RWPE1 (cell line): ENCODE results near the gene PHLDB3.
"Not testable (repeated sequence)": the region's sequence is repeated elsewhere in the genome, so short reads cannot be mapped to it uniquely, and the experiment has no call there.

Experiments
- CTCF ChIA-PET: fragments of 350-600 bp; sonication (Branson Sonifier 250); formaldehyde crosslinking; extraction: SDS; loops from one replicate; lab custom pipeline; 2021; lab: Yijun Ruan, JAX
- POLR2A ChIA-PET: fragments of 400-600 bp; formaldehyde crosslinking; extraction: SDS; loops from one replicate; lab custom pipeline; 2020; ENCODE audit warnings: antibody characterized with exemption; ENCODE audit not compliant: low non-redundant PET; lab: Yijun Ruan, JAX
- DNase-seq: peaks from one replicate; pipeline ENCODE4 v3.0.0; 2012; ENCODE audit warnings: low spot score
- H3K27ac ChIP-seq: fragments of 450-650 bp; 2 replicates; pipeline ENCODE4 v1.5.1; 2017
- TF ChIP-seq, protein P1 (sequence below): fragments of 450-650 bp; conservative IDR thresholded peaks from 2 replicates; pipeline ENCODE4 v1.5.1; 2017; ENCODE audit warnings: low read depth, mild to moderate bottlenecking

The PHLDB3 gene

DNA sequence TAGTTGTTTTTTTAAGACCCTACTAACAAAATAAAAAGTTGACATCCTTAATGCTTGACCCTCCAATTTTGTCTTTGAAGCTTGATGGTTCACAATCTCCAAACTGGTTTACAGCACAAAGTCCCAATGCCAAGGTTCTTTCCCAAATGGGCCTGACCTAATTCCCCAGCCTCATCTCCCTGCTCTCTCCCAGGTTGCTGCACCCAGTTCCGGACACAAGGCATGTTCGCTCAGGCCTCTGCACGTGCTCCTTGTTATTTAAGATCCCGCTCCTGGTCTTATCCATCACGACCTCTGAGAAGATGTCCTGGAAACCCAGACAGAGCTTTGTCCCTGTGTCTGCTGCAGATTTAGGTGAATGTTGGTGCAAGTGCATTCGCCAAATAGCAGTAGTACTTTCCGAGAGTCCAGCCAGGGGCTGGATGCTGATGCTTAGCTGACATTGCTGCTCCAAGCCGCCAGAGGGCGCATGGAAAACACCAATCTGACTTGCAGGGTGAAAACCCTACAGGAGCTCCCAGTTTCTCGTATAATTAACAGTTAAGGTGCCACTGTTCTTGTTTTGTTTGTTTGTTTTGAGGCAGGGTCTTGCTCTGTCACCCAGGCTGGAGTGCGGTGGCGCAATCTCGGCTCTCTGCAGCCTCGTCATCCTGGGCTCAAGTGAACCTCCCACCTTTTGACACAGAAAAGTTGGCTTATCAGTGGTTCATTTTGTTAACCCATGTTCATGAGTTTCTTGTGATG, 57.6 kb downstream of the PHLDB3 start:
- peak; percentile 76 for DNase-seq
- TF ChIP-seq, protein P1, sequence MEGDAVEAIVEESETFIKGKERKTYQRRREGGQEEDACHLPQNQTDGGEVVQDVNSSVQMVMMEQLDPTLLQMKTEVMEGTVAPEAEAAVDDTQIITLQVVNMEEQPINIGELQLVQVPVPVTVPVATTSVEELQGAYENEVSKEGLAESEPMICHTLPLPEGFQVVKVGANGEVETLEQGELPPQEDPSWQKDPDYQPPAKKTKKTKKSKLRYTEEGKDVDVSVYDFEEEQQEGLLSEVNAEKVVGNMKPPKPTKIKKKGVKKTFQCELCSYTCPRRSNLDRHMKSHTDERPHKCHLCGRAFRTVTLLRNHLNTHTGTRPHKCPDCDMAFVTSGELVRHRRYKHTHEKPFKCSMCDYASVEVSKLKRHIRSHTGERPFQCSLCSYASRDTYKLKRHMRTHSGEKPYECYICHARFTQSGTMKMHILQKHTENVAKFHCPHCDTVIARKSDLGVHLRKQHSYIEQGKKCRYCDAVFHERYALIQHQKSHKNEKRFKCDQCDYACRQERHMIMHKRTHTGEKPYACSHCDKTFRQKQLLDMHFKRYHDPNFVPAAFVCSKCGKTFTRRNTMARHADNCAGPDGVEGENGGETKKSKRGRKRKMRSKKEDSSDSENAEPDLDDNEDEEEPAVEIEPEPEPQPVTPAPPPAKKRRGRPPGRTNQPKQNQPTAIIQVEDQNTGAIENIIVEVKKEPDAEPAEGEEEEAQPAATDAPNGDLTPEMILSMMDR, result peak; percentile 90
- ChIA-PET POLR2A (no interaction called here), CTCF (interaction anchor here (0.5 to 6.0 kb wide), 22 partner anchors 8 to 203 kb away, joined by 3 to 63 read pairs (median 4); partner anchors contain the start of gene PHLDB3)
- no peak overlapping the region for H3K27ac ChIP-seq

DNA sequence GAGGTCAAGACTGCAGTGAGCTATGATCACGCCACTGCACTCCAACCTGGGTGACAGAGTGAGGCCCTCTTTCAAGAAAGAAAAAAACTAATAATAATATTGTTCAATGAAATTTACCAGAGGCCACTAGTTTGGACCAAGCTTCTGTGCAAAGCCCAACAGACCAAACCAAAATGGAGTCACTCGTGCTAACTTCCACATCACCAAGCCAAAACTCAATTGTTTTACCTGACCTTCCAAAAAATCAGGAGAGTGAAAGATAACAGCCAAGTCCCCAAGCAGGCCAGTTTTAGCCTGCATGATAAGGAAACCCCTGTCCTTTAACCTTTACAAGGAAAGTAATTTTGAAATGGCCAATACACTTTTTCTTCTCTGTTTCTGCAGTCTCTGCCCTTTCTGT, 59.1 kb downstream of the PHLDB3 start:
- TF ChIP-seq, protein P1, result no peak
- H3K27ac ChIP-seq, result no peak overlapping the region
- CTCF ChIA-PET, result interaction anchor here (0.7 to 6.0 kb wide), 2 partner anchors 13 to 74 kb away, joined by 3 to 63 read pairs; no protein-coding TSS in a partner anchor
- POLR2A ChIA-PET, result no interaction called here
- DNase-seq, result no peak

DNA sequence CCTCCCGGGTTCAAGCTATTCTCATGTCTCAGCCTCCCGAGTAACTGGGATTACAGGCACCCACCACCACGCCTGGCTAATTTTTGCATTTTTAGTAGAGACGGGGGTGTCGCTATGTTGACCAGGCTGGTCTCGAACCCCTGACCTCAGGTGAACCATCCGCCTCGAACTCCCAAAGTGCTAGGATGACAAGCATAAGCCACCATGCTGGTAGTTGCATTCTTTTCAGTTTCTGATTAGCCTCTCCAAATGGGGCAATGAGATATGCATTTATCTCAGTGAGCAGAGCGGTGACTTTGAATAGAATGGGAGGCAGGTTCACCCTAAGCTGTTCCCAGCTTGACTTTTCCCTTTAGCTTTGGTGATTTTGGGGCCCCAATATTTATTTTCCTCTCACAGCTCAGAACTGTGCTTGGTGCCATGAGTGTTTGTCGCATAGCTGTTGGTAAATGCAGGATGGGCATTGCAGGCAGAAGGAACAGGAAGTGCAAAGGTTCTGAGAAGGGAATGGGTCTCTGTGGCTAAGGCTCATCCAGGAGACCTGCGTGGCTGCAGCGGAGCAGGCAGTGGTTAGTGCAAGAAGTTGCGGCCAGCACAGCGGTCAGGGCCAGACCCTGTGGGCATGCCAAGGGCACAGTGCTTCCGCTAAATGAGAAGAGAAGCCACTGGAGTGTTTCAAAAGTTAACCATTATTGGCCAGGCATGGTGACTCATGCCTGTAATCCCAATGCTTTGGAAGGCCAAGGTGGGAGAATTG, 59.8 kb downstream of the PHLDB3 start:
- DNase-seq, result no peak
- TF ChIP-seq, protein P1, result no peak
- ChIA-PET CTCF (interaction anchor here (0.7 to 6.0 kb wide), 2 partner anchors 12 to 75 kb away, joined by 3 to 63 read pairs; no protein-coding TSS in a partner anchor), POLR2A (no interaction called here)
- H3K27ac ChIP-seq, result no peak overlapping the region

DNA sequence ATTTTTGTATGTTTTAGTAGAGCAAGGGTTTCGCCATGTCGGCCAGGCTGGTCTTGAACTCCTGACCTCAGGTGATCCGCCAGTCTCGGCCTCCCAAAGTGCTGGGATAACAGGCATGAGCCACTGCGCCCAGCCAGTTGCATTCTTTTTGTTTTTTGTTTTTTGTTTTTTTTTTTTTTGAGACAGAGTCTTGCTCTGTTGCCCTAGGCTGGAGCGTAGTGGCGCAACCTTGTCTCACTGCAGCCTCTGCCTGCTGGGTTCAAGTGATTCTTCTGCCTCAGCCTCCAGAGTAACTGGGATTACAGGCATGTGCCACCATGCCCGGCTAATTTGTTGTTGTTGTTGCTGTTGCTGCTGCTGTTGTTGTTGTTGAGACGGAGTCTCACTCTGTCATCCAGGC, 60.5 kb downstream of the PHLDB3 start:
- POLR2A ChIA-PET, DNase-seq, H3K27ac ChIP-seq: not testable (repeated sequence)
- CTCF ChIA-PET, result interaction anchor here (6.0 kb wide), 1 partner anchor 76 kb away, joined by 63 read pairs; no protein-coding TSS in a partner anchor

DNA sequence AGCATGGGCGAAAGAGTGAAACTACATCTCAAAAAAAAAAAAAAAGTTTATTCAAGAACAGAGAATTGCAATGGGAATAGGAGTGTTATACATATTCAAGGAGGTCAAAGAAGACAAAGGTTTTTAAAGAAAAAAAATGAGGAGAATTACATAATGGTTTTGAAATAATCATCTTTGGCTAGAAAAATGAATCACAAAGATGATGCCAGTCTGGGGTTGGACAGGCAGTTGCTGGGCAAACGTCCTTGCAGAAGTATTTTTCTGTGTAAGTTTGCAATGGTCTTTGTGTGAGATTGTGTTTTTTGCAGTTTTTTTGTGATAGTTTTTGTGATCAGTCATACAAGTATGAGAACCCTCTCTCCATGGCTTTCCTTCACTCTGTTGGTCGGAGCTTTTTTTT, 62.8 kb downstream of the PHLDB3 start:
- TF ChIP-seq, protein P1, result no peak
- DNase-seq, result no peak
- H3K27ac ChIP-seq, result no peak overlapping the region
- CTCF ChIA-PET, result interaction anchor here (1.1 kb wide), 1 partner anchor 9 kb away, joined by 3 read pairs; no protein-coding TSS in a partner anchor
- POLR2A ChIA-PET, result no interaction called here

DNA sequence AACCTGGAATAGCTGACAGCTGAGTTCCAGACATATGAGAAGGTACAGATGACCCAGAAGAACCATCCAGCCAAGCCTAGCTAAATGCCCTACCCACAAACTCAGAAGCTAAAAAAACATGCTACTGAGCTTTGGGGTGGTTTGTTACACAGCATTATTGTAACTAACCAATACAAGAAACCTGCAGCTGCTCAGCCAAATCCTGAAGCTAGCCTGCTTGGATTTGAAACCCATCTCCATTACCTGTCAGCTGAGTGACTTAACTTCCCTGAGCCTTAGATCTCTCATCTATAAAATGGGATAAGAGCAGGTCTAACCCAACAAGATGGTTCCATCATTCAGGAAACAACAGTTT, 64.9 kb downstream of the PHLDB3 start:
- POLR2A ChIA-PET, result no interaction called here
- CTCF ChIA-PET, result interaction anchor here (1.5 kb wide), 1 partner anchor 80 kb away, joined by 6 read pairs; no protein-coding TSS in a partner anchor
- peak overlapping the region; percentile 83 for H3K27ac ChIP-seq
- TF ChIP-seq, protein P1, result no peak
- DNase-seq, result no peak
